Measurements from ENCODE around the gene ADORA3. TPM values are rescaled to one million over a fixed set of nuclear protein-coding genes. Genes with fewer than 3 reads are reported as not detected.

Gene ADORA3
- total and polyA plus RNA-seq, 2 of the 4 experiments (the other 2 are of a cell fraction), result not detected

DNA sequence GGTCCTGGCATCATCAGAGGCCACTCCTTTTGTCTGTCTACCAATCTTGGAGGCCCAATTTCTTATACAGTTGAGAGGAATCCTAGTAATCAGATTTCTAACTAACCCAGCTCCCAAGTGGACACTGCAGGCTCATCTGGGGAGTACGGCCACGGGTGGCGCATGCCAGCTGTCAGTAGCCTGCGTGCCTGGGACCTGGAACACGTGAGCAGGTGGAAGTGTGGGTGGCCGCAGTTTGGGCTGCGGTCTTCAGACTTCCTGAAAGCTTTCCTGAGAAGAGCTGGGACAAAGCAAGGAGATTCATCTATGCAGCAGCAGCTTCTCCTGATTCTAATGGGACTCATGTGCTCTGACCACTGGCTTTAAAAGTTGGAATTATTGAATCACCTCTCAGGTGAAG lies 12.4 kb downstream of the ADORA3 start:
- Histone ChIP-seq H2BK20ac (ENCODE audit: low read depth, low read length) (no peak overlapping the region), H3K4me1 (ENCODE audit: control insufficient read depth, insufficient read depth, low read length) (no peaks in the 10 kb centered on the region), H3K27me3 (ENCODE audit: control insufficient read depth, insufficient read depth, low read length) (peaks cover 12% of the 10 kb centered on the region), H2BK120ac (ENCODE audit: low read depth, low read length) (no peak overlapping the region), H3K27ac (ENCODE audit: insufficient read depth, low read length) (no peak overlapping the region), H4K91ac (ENCODE audit: insufficient read depth, low read depth, low read length) (no peak overlapping the region), H2BK15ac (ENCODE audit: low read depth, low read length) (no peak overlapping the region), H4K8ac (ENCODE audit: low read depth in 2 of 2, low read length in 2 of 2) (no peak overlapping the region), H2BK5ac (ENCODE audit: low read depth, low read length, poor library complexity, severe bottlenecking) (no peak overlapping the region), H3K79me1 (ENCODE audit: low read depth in 1 of 2, low read length in 2 of 2) (no peaks in the 10 kb centered on the region), H2AK5ac (ENCODE audit: low read depth, low read length) (no peak overlapping the region), H3K9me3 (ENCODE audit: control insufficient read depth, insufficient read depth, low read length) (no peaks in the 10 kb centered on the region), H3K36me3 (ENCODE audit: control insufficient read depth, insufficient read depth, low read length) (no peaks in the 10 kb centered on the region), H3K23ac (ENCODE audit: low read depth, low read length) (no peak overlapping the region), H2AFZ (replicated peaks; ENCODE audit: low read length, poor library complexity) (no peak overlapping the region), H3K18ac (ENCODE audit: low read depth, low read length) (no peak overlapping the region), H3K9me1 (ENCODE audit: insufficient read depth, low read length) (no peaks in the 10 kb centered on the region), H3K4me3 (ENCODE audit: insufficient read depth, low read depth, low read length) (no peak overlapping the region), H2AK9ac (replicated peaks; ENCODE audit: low read depth, low read length, poor library complexity) (no peak overlapping the region), H3K56ac (ENCODE audit: extremely low read depth, insufficient read depth, low read length) (no peak overlapping the region), H3K4ac (ENCODE audit: low read depth, low read length) (no peak overlapping the region), H3K9ac (ENCODE audit: low read depth, low read length) (no peak overlapping the region), H3K14ac (replicated peaks; ENCODE audit: low read depth, low read length) (no peak overlapping the region), H4K5ac (ENCODE audit: low read depth, low read length) (no peak overlapping the region), H4K20me1 (ENCODE audit: insufficient read depth, low read length) (no peaks in the 10 kb centered on the region), H3K4me2 (ENCODE audit: low read depth, low read length) (no peak overlapping the region)
- ChIA-PET POLR2A (ENCODE audit: unreplicated experiment) (no interaction called here), CTCF (interaction anchor here (0.8 to 1.3 kb wide), 2 partner anchors 13 to 26 kb away, joined by 3 read pairs; no protein-coding TSS in a partner anchor)
- intact Hi-C loops (cut with micrococcal nuclease) (no loop called here), dilution Hi-C loops (cut with HindIII; ENCODE audit: low sequenced_read_pairs, unreplicated experiment) (no loop called here), in situ Hi-C loops (cut with MboI; ENCODE audit: low sequenced_read_pairs) (loop anchor here (25.0 kb wide), 1 partner anchor 871 kb away; no protein-coding TSS in a partner anchor)
- ATAC-seq (ENCODE audit: low read depth) (no peak), DNase-seq (no peak)
- TF ChIP-seq MAZ (IDR thresholded peaks at IDR 0.05; ENCODE audit: borderline replicate concordance, low read depth, low read length), result no peak
- TF ChIP-seq RCOR1 (IDR thresholded peaks at IDR 0.05; ENCODE audit: insufficient replicate concordance, low read length), result no peak
- TF ChIP-seq SMC3 (IDR thresholded peaks at IDR 0.05; ENCODE audit: low read depth, low read length), result no peak
- TF ChIP-seq NFE2L2 (IDR thresholded peaks at IDR 0.05; ENCODE audit: low read depth, low read length), result no peak
- TF ChIP-seq MAFK (IDR thresholded peaks at IDR 0.05; ENCODE audit: low read depth, low read length), result no peak
- no peak for TF ChIP-seq RAD21 (IDR thresholded peaks at IDR 0.05; ENCODE audit: low read length)
- no CpG with 5 or more reads among the region's 7 CpGs for WGBS, 2 experiments (ENCODE audit: extremely low coverage in 2 of 2, insufficient read length in 1 of 2)
- BruUV-seq (replicated peaks), result no TSS peak
